IPS-18c (cell line): ENCODE results near the gene E2F2.

Experiments used
- H3K4me3 ChIP-seq: 2 replicates; pipeline ENCODE4 v1.7.0; 2013; ENCODE audit warnings: low read depth, mild to moderate bottlenecking, low read length, moderate library complexity; ENCODE audit not compliant: insufficient read depth
- H3K9me3 ChIP-seq: one replicate; pipeline ENCODE4 v1.6.1; 2013; ENCODE audit warnings: mild to moderate bottlenecking, low read length, moderate library complexity; ENCODE audit not compliant: control insufficient read depth, insufficient read depth

The E2F2 gene

DNA sequence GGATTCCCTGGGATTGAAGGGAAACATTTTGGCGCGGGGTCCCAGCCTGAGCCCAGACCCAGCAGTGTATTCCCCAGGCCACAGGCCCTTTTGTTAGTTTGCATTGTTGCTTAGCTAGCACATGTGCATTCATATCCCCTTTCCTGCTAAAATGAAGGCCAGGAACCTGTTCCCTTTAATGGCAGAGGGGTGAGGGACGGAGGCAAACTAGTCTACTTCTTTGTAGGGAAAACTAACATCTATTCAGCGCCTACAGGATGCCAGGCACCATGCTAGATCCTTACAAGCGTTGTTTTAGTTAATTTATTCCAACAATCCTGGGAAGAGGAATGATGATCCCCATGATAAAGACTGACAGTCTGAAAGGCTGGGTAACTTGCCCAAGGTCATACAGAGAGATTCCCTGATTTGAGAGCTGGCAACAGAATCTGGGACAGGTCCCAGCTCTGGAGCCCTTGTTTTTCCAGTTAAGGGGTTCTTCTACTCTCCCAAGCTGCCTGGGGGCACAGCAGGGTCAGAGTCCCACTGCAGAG is 595 bp upstream of the E2F2 start:
- Histone ChIP-seq H3K9me3 (no peaks in the 10 kb centered on the region), H3K4me3 (peak overlapping the region; percentile 5; the same call in 1 of the 2 replicates)

DNA sequence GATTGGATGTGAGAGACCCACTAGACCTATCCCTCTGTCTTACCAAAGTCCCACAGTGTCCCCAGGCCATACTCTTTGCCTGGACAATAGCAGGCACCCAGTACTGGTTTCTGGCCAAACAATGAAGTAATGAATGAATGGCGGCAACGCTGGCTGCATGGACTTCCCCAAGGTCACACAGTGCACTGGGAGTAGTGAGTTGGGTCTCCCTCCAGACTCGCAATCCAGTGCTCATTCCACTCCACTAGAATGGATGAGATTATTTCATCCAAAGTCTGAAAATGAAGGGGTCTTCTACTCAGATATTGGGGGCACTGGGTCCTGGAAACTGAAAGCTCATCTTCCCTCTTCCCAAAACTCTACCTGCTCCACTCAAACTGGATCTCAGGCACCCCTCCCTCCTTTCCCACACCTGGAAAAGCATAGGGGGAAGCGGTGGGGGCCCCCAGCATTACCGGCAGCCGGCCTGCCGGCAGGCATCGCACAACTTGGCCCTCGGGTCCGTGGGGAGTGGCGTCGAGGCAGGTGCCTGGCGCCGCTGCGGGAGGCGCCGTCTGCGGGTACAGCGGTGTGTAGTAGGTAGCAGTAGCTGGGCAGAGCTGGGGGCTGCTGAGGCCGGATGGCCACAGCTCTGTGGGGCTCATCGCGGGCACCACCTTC is 816 bp downstream of the E2F2 start:
- H3K9me3 ChIP-seq, result no peaks in the 10 kb centered on the region
- H3K4me3 ChIP-seq, result peak overlapping the region; percentile 67

DNA sequence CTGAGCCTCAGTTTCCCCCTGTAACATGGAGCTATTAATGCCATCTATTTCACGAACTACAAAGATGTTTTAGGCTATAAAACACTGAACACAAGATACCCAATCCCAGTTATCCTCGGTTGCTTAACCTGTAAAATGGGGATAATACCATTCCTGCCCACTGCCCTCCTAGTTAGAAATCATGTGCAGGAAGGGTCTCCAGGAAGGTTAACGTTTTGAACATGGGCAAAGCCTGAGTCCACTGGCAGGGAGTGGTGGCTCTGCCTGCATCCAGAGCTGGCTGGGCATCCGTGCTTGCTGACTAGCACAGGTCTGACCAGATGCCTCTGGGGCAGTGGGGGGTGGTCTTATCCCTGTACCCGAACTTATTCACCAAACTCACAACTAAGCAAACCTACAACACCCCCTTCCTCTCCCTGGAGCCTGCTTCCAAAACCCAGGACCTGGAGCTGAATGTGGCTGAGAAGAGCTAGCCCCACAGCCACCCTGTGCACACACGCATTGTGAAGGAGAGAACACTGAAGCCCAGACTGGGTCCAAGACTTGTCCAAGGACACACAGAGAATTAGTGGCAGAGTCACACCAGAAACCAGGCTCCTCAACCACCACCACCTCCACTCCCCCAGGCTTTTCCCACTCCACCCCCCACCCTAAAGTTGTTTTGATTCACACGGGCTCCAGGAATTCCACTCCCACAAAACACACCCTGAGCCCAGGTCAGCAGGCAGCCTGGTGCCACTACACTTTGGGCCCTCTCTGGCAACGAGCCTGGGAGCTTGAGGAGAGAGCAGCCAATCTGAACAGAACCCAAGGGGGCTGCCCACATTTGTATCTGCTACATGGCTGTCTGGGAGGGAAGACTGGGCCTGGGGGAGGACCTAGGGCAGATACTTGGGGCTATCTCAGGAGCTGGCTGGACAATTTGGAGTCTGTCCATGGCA is 1.6 kb downstream of the E2F2 start:
- no peaks in the 10 kb centered on the region for H3K9me3 ChIP-seq
- H3K4me3 ChIP-seq, result no peak overlapping the region

DNA sequence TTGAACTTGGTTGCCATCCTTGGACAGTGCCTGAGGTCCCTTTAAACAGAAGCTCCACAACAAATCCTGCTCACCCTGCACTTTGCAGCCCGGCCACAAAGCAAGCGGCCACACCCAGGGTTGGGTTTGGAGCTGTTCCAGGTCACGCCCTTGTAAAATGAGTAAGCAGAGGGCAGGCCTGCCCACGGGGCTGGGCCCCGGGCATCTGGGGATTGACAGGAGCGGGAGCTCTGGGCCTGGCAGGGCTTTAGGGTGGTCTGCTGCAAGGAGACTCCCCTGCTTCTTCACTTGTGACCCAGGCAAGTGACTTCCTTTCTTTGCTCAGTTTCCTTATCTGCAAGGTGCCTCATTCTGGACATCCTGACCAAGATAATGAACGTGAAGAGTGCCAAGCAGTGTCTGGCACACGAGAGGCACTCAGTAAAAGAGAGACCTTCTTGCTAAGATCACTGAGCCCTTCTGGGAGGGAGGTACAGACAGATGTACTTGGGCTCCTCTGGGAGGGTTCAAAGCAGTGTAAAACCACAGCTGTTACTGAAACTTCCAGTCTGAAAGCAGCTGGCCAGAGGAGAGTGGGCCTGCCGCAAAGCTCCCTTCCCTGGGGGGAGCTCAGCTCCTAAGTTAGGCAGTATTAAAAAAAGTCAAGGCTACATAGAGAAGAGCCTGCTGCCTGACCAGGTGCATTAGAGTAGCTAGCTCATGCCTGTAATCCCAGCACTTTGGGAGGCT is 2.6 kb downstream of the E2F2 start:
- Histone ChIP-seq H3K4me3 (no peak overlapping the region), H3K9me3 (no peaks in the 10 kb centered on the region)

DNA sequence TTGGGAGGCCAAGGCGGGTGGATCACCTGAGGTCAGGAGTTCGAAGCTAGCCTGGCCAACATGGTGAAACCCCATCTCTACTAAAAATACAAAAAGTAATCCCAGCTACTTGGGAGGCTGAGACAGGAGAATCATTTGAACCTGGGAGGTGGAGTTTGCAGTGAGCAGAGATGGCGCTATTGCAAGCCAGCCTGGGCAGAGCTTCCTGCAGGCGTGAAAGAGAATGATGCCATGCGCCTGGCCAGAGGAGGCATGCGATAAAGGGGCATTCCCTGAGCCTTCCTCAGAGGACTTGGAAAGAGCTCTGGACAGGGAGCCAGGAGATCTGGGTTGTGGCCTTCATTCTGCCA is 3.2 kb downstream of the E2F2 start:
- Histone ChIP-seq H3K9me3 (no peaks in the 10 kb centered on the region), H3K4me3 (no peak overlapping the region)

GRCh38 chr1:23527366-23527765 is 3.7 kb downstream of the E2F2 start:
- H3K4me3 ChIP-seq, result no peak overlapping the region
- no peaks in the 10 kb centered on the region for H3K9me3 ChIP-seq

DNA sequence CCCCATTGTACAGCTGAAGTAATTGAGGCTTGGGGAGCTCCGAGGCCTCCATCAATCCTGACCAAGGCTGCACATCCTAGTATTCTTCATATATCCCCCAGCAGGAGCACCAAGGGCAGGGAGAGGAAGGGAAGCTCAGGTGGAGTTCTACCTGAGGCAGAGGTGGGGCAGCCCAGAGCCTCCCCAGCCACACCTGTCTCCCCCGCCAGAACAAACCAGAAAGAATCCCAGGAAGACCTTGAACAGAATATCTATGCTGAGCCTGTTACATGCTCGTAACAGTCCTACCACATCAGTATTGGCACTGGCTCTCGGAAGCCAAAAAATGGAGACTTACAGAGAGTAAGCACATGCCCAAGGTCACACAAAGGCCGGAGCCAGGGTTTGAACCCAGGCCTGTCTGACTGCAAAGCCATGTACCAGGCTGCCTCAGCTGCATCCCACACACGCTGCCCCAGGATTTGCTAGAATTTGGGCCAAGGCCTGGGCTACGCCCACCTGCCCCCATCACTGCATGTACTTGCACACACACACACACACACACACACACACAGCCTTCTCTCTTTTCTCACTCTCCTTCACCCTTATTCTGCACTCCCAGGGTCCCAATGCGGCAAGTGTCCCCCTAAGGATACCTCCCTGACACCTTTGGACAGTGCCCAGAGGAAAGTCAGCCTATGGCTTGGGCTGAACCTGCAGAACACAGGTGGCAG is 4.5 kb downstream of the E2F2 start:
- no peaks in the 10 kb centered on the region for H3K9me3 ChIP-seq
- H3K4me3 ChIP-seq, result no peak overlapping the region

GRCh38 chr1:23525558-23526250 is 5.3 kb downstream of the E2F2 start:
- Histone ChIP-seq H3K9me3 (no peaks in the 10 kb centered on the region), H3K4me3 (no peak overlapping the region)

DNA sequence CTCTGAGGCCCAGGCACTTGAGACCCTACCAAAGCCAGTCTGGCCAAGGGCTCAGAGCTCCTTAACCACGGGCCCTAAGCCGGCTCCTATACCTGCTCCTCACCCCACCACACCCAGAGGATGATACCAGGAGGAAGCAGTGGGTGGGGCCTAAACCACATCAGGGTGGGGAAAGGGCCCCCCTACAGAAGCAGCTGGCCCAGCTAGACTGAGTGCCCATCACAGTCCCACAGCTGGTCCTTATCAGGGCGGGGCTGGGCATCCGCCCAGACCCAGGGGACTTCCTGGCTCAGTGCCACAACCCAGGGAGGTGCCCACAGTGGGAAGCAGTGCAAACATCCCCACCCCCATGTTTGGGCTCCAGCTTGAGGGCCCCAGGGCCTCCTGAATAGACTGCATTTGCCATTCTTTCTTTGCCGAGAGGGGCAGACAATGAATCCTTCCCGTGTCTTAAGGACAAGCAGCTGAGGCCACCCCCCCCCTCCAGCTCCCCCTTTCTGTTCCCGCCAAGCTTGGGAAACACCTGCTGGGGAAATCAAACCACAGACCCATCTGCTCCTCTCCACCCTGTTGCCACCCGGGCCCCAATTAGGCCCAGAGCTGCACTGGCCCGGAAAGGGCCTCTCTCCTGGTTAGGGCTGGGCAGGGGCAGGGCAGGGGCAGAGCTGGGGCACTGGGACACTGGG is 6.2 kb downstream of the E2F2 start:
- Histone ChIP-seq H3K4me3 (no peak overlapping the region), H3K9me3 (no peaks in the 10 kb centered on the region)

DNA sequence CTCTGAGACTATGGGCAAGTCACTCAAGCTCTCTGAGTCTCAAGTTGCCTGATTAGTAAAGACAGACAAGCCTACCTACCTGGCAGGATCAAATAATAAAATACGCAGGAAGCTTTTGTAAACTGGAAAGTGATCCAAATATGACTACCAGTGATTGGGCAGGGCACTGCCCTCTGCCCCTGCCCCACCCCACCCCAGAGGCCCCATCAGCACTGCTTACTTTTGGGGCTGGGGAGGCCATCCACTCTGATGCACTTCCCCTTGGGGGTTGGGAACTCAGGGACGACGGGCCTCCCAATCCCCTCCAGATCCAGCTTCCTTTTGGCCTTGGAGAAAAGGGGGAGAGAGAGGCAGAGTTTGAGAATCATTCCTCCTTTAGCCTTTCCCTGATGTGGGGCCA is 6.9 kb downstream of the E2F2 start:
- Histone ChIP-seq H3K9me3 (no peaks in the 10 kb centered on the region), H3K4me3 (no peak overlapping the region)

- H3K4me3 ChIP-seq, result no peak overlapping the region
Measured at GRCh38 chr1:23522244-23522982, 8.6 kb downstream of the E2F2 start.

GRCh38 chr1:23521588-23521987 is 9.4 kb downstream of the E2F2 start:
- Histone ChIP-seq H3K4me3 (no peak overlapping the region), H3K9me3 (peaks cover 4% of the 10 kb centered on the region)

More at GRCh38 chr1:23522244-23522982, 8.6 kb downstream of the E2F2 start:
- no peaks in the 10 kb centered on the region for H3K9me3 ChIP-seq

DNA sequence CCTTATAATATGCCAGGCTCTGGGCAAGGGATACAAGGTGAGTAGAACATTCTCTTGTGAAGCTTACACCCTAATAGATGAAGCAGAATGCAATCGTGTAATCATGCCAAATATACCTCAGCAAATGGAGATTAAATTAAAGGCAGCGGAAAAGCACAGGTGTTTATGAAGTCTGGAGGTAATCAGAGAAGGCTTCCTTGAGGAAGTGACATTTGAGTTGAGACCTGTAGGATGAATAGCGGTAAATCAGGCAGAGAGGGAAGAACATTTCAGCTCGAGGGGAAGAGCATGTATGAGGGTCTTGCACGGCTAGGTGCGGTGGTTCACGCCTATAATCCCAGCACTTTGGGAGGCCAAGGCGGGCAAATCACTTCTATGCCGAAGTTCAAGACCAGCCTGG is 13.5 kb downstream of the E2F2 start:
- peaks cover 4% of the 10 kb centered on the region for H3K9me3 ChIP-seq

GRCh38 chr1:23515905-23516304 is 15.1 kb downstream of the E2F2 start:
- Histone ChIP-seq H3K9me3 (peaks cover 4% of the 10 kb centered on the region), H3K4me3 (no peak overlapping the region)

More for the DNA sequence above, 13.5 kb downstream of the E2F2 start:
- no peak overlapping the region for H3K4me3 ChIP-seq

- no peak overlapping the region for H3K4me3 ChIP-seq
- peaks cover 4% of the 10 kb centered on the region for H3K9me3 ChIP-seq
Measured at GRCh38 chr1:23514111-23514679, 16.8 kb downstream of the E2F2 start.
